Stimulated activated CD4-positive, alpha-beta T cell treated with anti-CD3 and anti-CD28 coated beads, Interleukin-15, amount 100 ng/mL, for 24 hours (primary cell): ENCODE measurements around the gene PIGN.

Experiments
- DNase-seq: peaks from one replicate; pipeline ENCODE4 v3.0.0-alpha.2; 2020

PIGN gene

GRCh38 chr18:62186774-62187542 lies at the start of gene PIGN, which contains the start of gene RELCH:
Gene PIGN (minus strand): TSS chr18:62187056. CDS start chr18:62161353, 25,703 bp downstream.
Gene RELCH (plus strand): TSS chr18:62187255. CDS start chr18:62187506, 251 bp downstream.
- peak; percentile 95 for DNase-seq

- DNase-seq: no peak
These were observed 49.4 kb upstream of the PIGN start for GRCh38 chr18:62236252-62236651.

- no peak for DNase-seq
These were observed 39.2 kb upstream of the PIGN start for GRCh38 chr18:62226047-62226446.

- no peak for DNase-seq
These were observed 37.4 kb upstream of the PIGN start for GRCh38 chr18:62224229-62224628.

- DNase-seq: no peak
These were observed 27.9 kb upstream of the PIGN start for GRCh38 chr18:62214790-62215189.

- DNase-seq: no peak
These were observed 24.5 kb upstream of the PIGN start for GRCh38 chr18:62211325-62211828.

- no peak for DNase-seq
These were observed 23.3 kb upstream of the PIGN start for GRCh38 chr18:62210138-62210537.

- no peak for DNase-seq
These were observed 22.2 kb upstream of the PIGN start for GRCh38 chr18:62209046-62209445.

- DNase-seq: no peak
These were observed 19.7 kb upstream of the PIGN start for GRCh38 chr18:62206593-62206992.

GRCh38 chr18:62205824-62206223 lies 19.0 kb upstream of the PIGN start:
- DNase-seq: no peak

GRCh38 chr18:62201870-62202269 lies 15.0 kb upstream of the PIGN start:
- no peak for DNase-seq

GRCh38 chr18:62200121-62200914 lies 13.5 kb upstream of the PIGN start:
- DNase-seq: no peak

GRCh38 chr18:62199629-62200028 lies 12.8 kb upstream of the PIGN start:
- no peak for DNase-seq

- no peak for DNase-seq
These were observed 11.4 kb upstream of the PIGN start for GRCh38 chr18:62198259-62198658.

GRCh38 chr18:62196980-62197379 lies 10.1 kb upstream of the PIGN start:
- DNase-seq: no peak

GRCh38 chr18:62196079-62196478 lies 9.2 kb upstream of the PIGN start:
- no peak for DNase-seq

GRCh38 chr18:62189208-62189607 lies 2.4 kb upstream of the PIGN start:
- no peak for DNase-seq

GRCh38 chr18:62187543-62188510 lies 971 bp upstream of the PIGN start:
- DNase-seq: peak; percentile 37

GRCh38 chr18:62186499-62186773 lies 420 bp downstream of the PIGN start:
- DNase-seq: no peak

GRCh38 chr18:62183578-62184195 lies 3.2 kb downstream of the PIGN start:
- DNase-seq: peak; percentile 42

GRCh38 chr18:62182220-62182619 lies 4.6 kb downstream of the PIGN start:
- DNase-seq: no peak

GRCh38 chr18:62179213-62179612 lies 7.6 kb downstream of the PIGN start:
- no peak for DNase-seq
